Activated CD4-positive, alpha-beta T cell treated with anti-CD3 and anti-CD28 coated beads, Interleukin-2, amount 50 U/mL, for 4 hours (primary cell): ENCODE results near the gene ABCF2.

Experiments used
- DNase-seq, 2 experiments: peaks; one replicate each; pipeline ENCODE4 v3.0.0-alpha.2; 2020

Gene ABCF2

DNA sequence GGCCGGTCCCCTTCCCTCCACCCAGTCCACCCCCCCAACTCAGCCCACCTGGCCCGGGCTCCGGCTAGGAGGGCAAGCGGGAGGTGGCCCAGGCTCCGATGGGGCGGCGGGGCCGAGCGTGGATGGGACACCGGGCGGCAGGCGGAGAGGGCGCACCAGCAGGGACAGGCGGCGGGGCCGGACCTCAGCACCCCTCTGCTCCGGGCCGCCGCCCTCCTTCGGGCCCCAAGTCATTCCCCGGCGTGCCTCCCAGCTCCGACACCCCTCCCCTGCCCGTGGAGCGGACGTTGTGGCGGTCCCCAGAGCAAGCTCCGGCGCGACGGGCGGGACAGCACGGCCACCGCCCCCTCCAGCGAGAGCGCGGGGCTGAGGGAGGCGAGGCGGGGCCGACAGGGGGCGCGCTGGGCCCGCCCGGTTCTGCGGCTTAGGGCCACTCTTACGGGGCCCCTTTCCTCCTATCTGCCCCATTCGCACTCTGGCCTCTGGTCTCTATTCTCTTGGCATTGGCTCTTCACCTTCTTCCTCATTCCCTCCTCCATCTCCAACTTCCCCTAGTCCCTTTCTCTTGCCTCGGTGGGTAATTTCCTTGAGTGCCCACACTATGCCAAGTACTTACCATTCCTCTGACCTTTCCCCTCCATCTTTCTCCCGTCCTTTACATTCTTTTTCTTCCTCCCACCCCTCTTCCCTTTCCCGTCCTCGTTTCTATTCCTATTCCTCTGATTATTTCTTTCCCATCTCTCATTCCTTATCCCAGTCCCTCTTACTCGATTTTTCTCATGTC lies 58.8 kb downstream of the ABCF2 start:
- peak; percentile 40 to 41 for DNase-seq

DNA sequence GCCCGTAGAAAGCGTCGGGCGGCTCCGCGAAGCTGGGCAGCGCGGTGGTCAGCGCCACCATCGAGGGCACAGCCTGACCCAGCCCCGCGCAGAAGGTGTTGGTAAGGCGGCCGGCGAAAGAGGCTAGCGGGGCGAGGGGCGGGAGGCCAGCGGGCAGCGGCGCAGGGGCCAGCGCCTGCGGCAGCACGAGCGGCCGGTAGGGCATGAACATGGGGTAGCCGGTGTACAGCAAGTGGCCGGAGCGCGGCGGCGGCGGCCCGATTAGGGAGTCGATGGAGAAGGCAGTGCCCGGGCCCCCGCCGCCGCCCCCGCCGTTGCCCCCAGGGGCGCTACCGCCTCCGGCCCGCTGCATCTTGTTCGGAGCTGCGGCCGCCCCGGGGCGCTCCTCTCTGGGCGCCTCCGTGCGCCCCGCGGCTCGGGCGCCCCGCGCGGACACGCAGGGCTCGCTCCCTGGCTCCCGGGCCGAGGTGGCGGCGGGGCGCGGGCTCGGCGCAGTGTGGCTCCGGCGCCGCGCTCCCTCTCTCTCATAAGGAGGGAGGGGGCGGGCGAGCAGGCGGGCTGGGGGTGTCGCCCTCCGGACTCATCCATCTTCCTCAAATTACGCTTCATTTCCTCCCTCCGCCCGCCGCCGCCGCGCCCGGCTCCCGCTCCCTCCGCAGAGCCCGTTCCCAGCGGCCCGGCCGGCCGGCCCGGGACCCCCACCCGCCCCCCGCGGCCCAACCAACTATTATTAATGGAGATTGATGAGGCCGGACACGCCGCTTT lies 59.6 kb downstream of the ABCF2 start, which contains the start of gene GBX1:
GBX1 (minus strand) TSS at position 498 of the 765 bp plus-strand sequence; CDS start at position 352, 146 bp downstream.
- no peak for DNase-seq

DNA sequence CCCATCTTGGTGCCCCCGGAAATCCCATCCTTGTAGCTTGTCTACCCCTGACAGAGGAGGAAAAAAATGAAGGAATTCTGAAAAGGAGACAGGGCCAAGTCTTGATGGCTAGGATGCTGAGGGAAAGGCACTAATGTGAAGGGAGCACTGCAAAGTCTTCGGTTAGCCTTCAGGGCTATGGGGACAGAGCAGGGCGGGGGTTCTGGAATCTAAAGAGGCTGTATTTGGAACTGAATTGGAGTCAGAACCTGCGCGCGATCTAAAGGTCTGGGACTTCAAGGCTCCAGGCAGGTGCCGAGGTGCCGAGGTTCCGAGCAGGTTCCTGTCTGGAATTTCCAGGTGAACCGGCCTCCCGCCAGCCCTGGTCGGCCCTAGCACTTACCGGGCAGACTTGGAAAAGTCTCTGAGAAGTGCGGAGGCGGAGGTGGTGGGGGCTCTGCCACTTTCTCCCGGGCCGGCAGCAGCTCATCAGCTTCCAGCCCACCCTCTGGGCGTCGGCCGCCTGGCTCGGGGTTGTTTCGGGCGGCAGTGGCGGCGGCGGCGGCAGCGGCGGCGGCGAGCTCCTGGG lies 60.3 kb downstream of the ABCF2 start:
- no peak for DNase-seq
